Adrenal gland (tissue), 5 donors: ENCODE results near the gene DLG5.

Experiments used
- POLR2A ChIP-seq, 2 donors: fragments of 450-650 bp; IDR thresholded peaks; one replicate each; pipeline ENCODE4 v1.6.1; 2017; ENCODE audit warnings: antibody characterized with exemption in 2 of 2, mild to moderate bottlenecking in 2 of 2, moderate library complexity in 1 of 2
- TF ChIP-seq, protein P1 (sequence below), 6 experiments: fragments of 450-650 bp in 4 of 6; fragments of 200-600 bp in 2 of 6; sonication (generic) in 1 of 6; IDR thresholded peaks; 1 replicate in 5 of 6; 2 replicates in 1 of 6; pipeline versions ENCODE4 v1.5.1 to v1.8.0; 2016 to 2021; ENCODE audit warnings: antibody characterized with exemption in 6 of 6, mild to moderate bottlenecking in 2 of 6, moderate library complexity in 1 of 6
- donor health status: DM: no; HTN: no; CAD: no.

DNA sequence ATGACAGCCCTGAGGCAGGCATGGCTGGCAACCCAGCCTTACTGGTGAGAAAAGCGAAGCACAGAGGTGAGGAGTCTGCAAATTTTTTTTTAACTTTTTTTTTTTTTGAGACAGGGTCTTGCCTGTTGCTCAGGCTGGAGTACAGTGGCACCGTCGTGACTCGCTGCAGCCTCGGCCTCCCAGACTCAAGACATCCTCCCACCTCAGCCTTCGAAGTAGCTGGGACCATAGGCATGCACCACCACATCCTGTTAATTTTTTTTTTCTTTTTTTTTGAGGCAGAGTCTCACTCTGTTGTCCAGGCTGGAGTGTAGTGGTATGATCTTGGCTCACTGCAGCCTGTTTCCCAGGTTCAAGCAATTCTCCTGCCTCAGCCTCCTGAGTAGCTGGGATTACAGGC, 35.1 kb upstream of the DLG5 start:
- TF ChIP-seq, protein P1, sequence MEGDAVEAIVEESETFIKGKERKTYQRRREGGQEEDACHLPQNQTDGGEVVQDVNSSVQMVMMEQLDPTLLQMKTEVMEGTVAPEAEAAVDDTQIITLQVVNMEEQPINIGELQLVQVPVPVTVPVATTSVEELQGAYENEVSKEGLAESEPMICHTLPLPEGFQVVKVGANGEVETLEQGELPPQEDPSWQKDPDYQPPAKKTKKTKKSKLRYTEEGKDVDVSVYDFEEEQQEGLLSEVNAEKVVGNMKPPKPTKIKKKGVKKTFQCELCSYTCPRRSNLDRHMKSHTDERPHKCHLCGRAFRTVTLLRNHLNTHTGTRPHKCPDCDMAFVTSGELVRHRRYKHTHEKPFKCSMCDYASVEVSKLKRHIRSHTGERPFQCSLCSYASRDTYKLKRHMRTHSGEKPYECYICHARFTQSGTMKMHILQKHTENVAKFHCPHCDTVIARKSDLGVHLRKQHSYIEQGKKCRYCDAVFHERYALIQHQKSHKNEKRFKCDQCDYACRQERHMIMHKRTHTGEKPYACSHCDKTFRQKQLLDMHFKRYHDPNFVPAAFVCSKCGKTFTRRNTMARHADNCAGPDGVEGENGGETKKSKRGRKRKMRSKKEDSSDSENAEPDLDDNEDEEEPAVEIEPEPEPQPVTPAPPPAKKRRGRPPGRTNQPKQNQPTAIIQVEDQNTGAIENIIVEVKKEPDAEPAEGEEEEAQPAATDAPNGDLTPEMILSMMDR (IDR thresholded peaks at IDR 0.05), result no peak
- no peak for TF ChIP-seq POLR2A (IDR thresholded peaks at IDR 0.05)
